H1 (cell line): Measurements from ENCODE around the gene ADAT3. TPM values are rescaled to one million over a fixed set of nuclear protein-coding genes. Genes with fewer than 3 reads are reported as not detected.

ENCODE experiments used
- CBX8 ChIP-seq: fragments of 300-800, 300-1000 bp; sonication (generic); IDR thresholded peaks from 2 replicates; pipeline ENCODE4 v1.7.1; 2016; ENCODE audit warnings: low read depth, low read length, borderline replicate concordance
- CHD1 ChIP-seq: IDR thresholded peaks from 2 replicates; pipeline ENCODE4 v1.6.1; 2012; ENCODE audit warnings: low read depth, low read length, improper control_type of control experiment
- CHD7 ChIP-seq: fragments of 300-600 bp; sonication (generic); IDR thresholded peaks from 2 replicates; pipeline ENCODE4 v1.7.1; 2012; ENCODE audit warnings: low read length, moderate library complexity, mild to moderate bottlenecking, inconsistent platforms; ENCODE audit not compliant: insufficient replicate concordance
- FOSL1 ChIP-seq: IDR thresholded peaks from 2 replicates; pipeline ENCODE4 v1.6.1; 2011; ENCODE audit warnings: mild to moderate bottlenecking, low read depth, low read length, moderate library complexity; ENCODE audit not compliant: insufficient read depth
- SP4 ChIP-seq: IDR thresholded peaks from 2 replicates; pipeline ENCODE4 v1.6.1; 2012; ENCODE audit warnings: low read length, inconsistent platforms
- SUZ12 ChIP-seq: fragments of 200-600 bp; sonication (generic); IDR thresholded peaks from 2 replicates; pipeline ENCODE4 v1.6.1; 2012; ENCODE audit warnings: mild to moderate bottlenecking, inconsistent platforms, low read length, moderate library complexity, mixed read lengths
- USF2 ChIP-seq: IDR thresholded peaks from 2 replicates; pipeline ENCODE4 v1.6.1; 2011; ENCODE audit warnings: low read length, improper control_type of control experiment
- ZNF274 ChIP-seq: IDR thresholded peaks from 2 replicates; pipeline ENCODE4 v1.7.0; 2012; ENCODE audit warnings: low read length, borderline replicate concordance; ENCODE audit errors: extremely low read depth
- polyA plus RNA-seq, 7 experiments: library from polyadenylated mRNA; depleted of rRNA in 3 of 7; stranded (reverse) in 5 of 7; unstranded in 2 of 7; fragments of >200 nt in 5 of 7; fragments of 200-250 nt in 2 of 7; gene quantifications; 1 replicate in 5 of 7; 2 replicates in 1 of 7; 4 replicates in 1 of 7; pipeline versions ENCODE4 v1.2.1 to v1.2.3, GENCODE V29; 2011 to 2013; ENCODE audit warnings: missing spikeins in 2 of 7, mixed read lengths in 2 of 7
- total RNA-seq: library from RNA; stranded (reverse); fragmentation: NEBNext Ultra II Directional; extraction: Animal tissue kit (Norgen Biotek cat#: 25700); gene quantifications from 2 replicates; pipeline ENCODE4 v1.2.1, GENCODE V29; 2021

Gene ADAT3
- total and polyA plus RNA-seq, 2 of the 8 experiments (the other 6 are each of a cell fraction or from before 2014, with no cell fraction given) = 5.4 to 10.8 TPM

GRCh38 chr19:1923319-1923718 is 18.1 kb downstream of the ADAT3 start (continued):
- no peak for TF ChIP-seq CHD7
- no peak for TF ChIP-seq USF2
- TF ChIP-seq SUZ12 = no peak
- TF ChIP-seq ZNF274 = no peak
- TF ChIP-seq SP4 = no peak
- TF ChIP-seq CBX8 = no peak
- TF ChIP-seq FOSL1 = no peak
- TF ChIP-seq CHD1 = no peak
